GM12873 (cell line): ENCODE results near the gene FRMD5.

Source experiments
- CTCF ChIP-seq: IDR thresholded peaks from 2 replicates; pipeline ENCODE4 v1.5.1; 2012; ENCODE audit warnings: low read depth, mild to moderate bottlenecking, moderate library complexity, low read length, control low read depth; ENCODE audit not compliant: insufficient read depth; ENCODE audit errors: missing control alignments

FRMD5 gene

GRCh38 chr15:44099671-44100070 is 95.4 kb downstream of the FRMD5 start:
- no peak for TF ChIP-seq CTCF

- no peak for TF ChIP-seq CTCF
Measured at GRCh38 chr15:44097552-44097951, 97.5 kb downstream of the FRMD5 start.

- no peak for TF ChIP-seq CTCF
Measured at GRCh38 chr15:44096596-44096995, 98.5 kb downstream of the FRMD5 start.

GRCh38 chr15:44094781-44095180 is 100.3 kb downstream of the FRMD5 start:
- TF ChIP-seq CTCF, result no peak

- TF ChIP-seq CTCF, result no peak
Measured at GRCh38 chr15:44093836-44094235, 101.2 kb downstream of the FRMD5 start.

DNA sequence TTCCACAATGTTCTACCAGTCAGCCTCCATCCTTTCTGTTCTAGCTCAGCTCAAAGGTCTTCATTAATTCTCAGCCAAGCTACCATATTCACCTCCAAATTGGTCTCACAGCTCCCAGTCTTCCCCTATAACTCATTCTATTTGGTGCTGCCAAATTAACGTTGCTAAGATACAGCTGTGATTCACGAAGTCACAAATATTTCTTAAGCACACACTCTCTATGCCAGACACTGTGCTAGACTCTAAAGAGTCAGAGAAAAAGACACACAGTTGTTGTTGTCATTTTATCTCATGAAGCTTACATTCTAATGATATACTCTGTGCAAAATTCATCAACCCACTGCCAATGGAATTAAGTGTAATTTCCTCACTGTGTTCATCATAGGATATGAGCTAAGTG is 102.8 kb downstream of the FRMD5 start:
- TF ChIP-seq CTCF, result no peak

DNA sequence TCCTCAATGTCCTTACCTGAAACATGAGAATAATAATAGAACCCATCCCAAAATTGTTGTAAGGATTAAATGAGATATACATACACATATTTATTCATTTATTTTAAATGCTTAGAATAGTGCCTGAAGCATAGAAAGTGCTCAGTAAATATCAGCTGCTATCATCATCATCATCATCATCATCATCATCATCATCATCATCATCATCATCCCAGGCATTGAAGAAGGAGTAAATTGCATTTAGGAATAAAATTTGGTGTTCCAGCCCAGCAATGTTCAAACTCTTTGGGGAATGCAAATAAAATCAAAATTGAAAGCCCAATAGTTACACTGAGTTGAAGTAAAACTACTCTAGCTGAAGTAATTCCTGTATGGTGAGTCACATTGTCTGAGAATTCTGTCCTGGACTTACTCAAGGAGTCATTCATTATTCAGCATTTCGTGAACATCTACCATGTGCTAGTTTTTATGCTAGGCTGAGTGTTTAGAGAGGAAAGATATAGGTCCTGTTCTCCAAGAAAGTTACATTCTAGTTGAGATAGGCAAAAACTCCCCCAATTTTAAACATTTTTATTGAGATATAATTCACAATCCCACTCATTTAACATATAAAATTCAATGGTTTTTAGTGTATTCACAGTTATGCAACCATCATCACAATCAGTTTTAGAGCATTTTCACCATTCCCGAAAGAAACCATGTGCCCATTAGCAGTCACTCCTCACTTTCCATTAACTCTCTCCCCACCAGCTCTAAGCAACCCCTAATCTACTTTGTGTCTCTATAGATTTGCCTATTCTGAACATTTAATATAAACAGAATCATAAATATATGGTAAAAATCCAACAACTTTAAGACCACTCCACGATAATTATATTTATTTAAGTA is 107.2 kb downstream of the FRMD5 start:
- TF ChIP-seq CTCF, result no peak
